Liver (tissue), 9 donors: ENCODE results near the gene MINAR2. TPM values are rescaled to one million over a fixed set of nuclear protein-coding genes. Genes with fewer than 3 reads are reported as not detected.

Experiments used
- DNase-seq: peaks from one replicate; pipeline ENCODE4 v3.0.0-alpha.2; 2017; ENCODE audit warnings: low spot score
- H3K27ac ChIP-seq, 2 donors: one replicate each; pipeline ENCODE4 v1.7.0; 2013; ENCODE audit warnings: inconsistent platforms in 2 of 2, low read length in 2 of 2, control low read depth in 1 of 2, low read depth in 1 of 2, mild to moderate bottlenecking in 1 of 2
- H3K27me3 ChIP-seq, 4 donors: one replicate each; pipeline versions ENCODE4 v1.6.1 to v1.7.0; 2013; ENCODE audit warnings: low read length in 3 of 4, inconsistent platforms in 1 of 4, mild to moderate bottlenecking in 1 of 4, moderate library complexity in 1 of 4; ENCODE audit not compliant: control insufficient read depth in 4 of 4, insufficient read depth in 4 of 4
- H3K36me3 ChIP-seq, 4 donors: one replicate each; pipeline versions ENCODE4 v1.6.1 to v1.7.0; 2013; ENCODE audit warnings: low read length in 3 of 4, mild to moderate bottlenecking in 3 of 4, low read depth in 1 of 4, moderate library complexity in 1 of 4; ENCODE audit not compliant: control insufficient read depth in 4 of 4, insufficient read depth in 3 of 4
- H3K4me1 ChIP-seq, 4 donors: one replicate each; pipeline versions ENCODE4 v1.6.1 to v1.7.0; 2013; ENCODE audit warnings: low read length in 3 of 4, mild to moderate bottlenecking in 3 of 4, moderate library complexity in 1 of 4; ENCODE audit not compliant: control insufficient read depth in 4 of 4, insufficient read depth in 4 of 4
- H3K4me3 ChIP-seq, 3 donors: one replicate each; pipeline versions ENCODE4 v1.6.1 to v1.7.0; 2013; ENCODE audit warnings: low read length in 3 of 3, control low read depth in 1 of 3, low read depth in 1 of 3, mild to moderate bottlenecking in 1 of 3
- H3K9ac ChIP-seq, 2 donors: one replicate each; pipeline ENCODE4 v1.7.0; 2013; ENCODE audit warnings: low read length in 2 of 2, mild to moderate bottlenecking in 2 of 2, moderate library complexity in 2 of 2, control low read depth in 1 of 2, low read depth in 1 of 2
- H3K9me3 ChIP-seq, 4 donors: one replicate each; pipeline versions ENCODE4 v1.6.1 to v1.7.0; 2013; ENCODE audit warnings: low read length in 3 of 4; ENCODE audit not compliant: control insufficient read depth in 4 of 4
- FOXA1 ChIP-seq: IDR thresholded peaks from 2 replicates; pipeline ENCODE4 v1.6.1; 2016; ENCODE audit warnings: antibody characterized with exemption
- FOXA2 ChIP-seq: IDR thresholded peaks from 2 replicates; pipeline ENCODE4 v1.6.1; 2016; ENCODE audit warnings: antibody characterized with exemption
- GABPA ChIP-seq, 2 donors: IDR thresholded peaks in 1 of 2; conservative IDR thresholded peaks in 1 of 2; 2 replicates each; pipeline ENCODE4 v1.6.1; 2016; ENCODE audit warnings: antibody characterized with exemption in 2 of 2, mild to moderate bottlenecking in 1 of 2, moderate library complexity in 1 of 2
- HNF4A ChIP-seq, 2 donors: conservative IDR thresholded peaks; 2 replicates each; pipeline ENCODE4 v1.6.1; 2016; ENCODE audit warnings: antibody characterized with exemption in 2 of 2, mild to moderate bottlenecking in 2 of 2
- HNF4G ChIP-seq: IDR thresholded peaks from 2 replicates; pipeline ENCODE4 v1.6.1; 2016; ENCODE audit warnings: antibody characterized with exemption
- JUND ChIP-seq, 2 donors: IDR thresholded peaks; 2 replicates each; pipeline ENCODE4 v1.6.1; 2016; ENCODE audit warnings: antibody characterized with exemption in 2 of 2
- RAD21 ChIP-seq, 2 donors: IDR thresholded peaks; 2 replicates each; pipeline ENCODE4 v1.6.1; 2016; ENCODE audit warnings: antibody characterized with exemption in 2 of 2, mild to moderate bottlenecking in 2 of 2
- RXRA ChIP-seq, 2 donors: IDR thresholded peaks; 2 replicates each; pipeline ENCODE4 v1.6.1; 2017 to 2018; ENCODE audit warnings: antibody characterized with exemption in 2 of 2, mild to moderate bottlenecking in 1 of 2
- YY1 ChIP-seq: IDR thresholded peaks from 2 replicates; pipeline ENCODE4 v1.6.1; 2016; ENCODE audit warnings: antibody characterized with exemption, mild to moderate bottlenecking
- WGBS: extraction: QIAGEN DNeasy Blood & Tissue Kit; methylation state at CpG from one replicate; pipeline ENCODE4 v1.1.7; 2013; 5-methylcytosine and 5-hydroxymethylcytosine counted together
- polyA plus RNA-seq, 2 donors: library from polyadenylated mRNA; stranded (reverse) in 1 of 2; unstranded in 1 of 2; fragments of 200-250 nt in 1 of 2; fragments of >200 nt in 1 of 2; fragmentation: Nextera tagmentation in 1 of 2; extraction: Ambion mirVana in 1 of 2; gene quantifications; one replicate each; pipeline versions ENCODE4 v1.2.1 to v1.2.3, GENCODE V29; 2013 to 2015
- total RNA-seq, 2 donors: library from RNA; depleted of rRNA; stranded (reverse); fragments of >200 nt; gene quantifications; one replicate each; pipeline ENCODE4 v1.2.3, GENCODE V29; 2014
- TF ChIP-seq, protein P1 (sequence below): IDR thresholded peaks from 2 replicates; pipeline ENCODE4 v1.6.1; 2016; ENCODE audit warnings: antibody characterized with exemption
- TF ChIP-seq, protein P2 (sequence below): fragments of 150-350 bp; IDR thresholded peaks from 2 replicates; pipeline ENCODE4 v1.5.1; 2017; ENCODE audit warnings: improper control_type of control experiment, low read depth, low read length; ENCODE audit not compliant: missing input control
- TF ChIP-seq, protein P3 (sequence below): IDR thresholded peaks from 2 replicates; pipeline ENCODE4 v1.6.1; 2016; ENCODE audit warnings: antibody characterized with exemption
- TF ChIP-seq, protein P4 (sequence below): IDR thresholded peaks from 2 replicates; pipeline ENCODE4 v1.6.1; 2016; ENCODE audit warnings: antibody characterized with exemption
- donor health status: healthy.
- donor health status: healthy.
- donor health status: healthy.
- donor health status: healthy.
- donor health status: healthy.

Gene MINAR2, protein sequence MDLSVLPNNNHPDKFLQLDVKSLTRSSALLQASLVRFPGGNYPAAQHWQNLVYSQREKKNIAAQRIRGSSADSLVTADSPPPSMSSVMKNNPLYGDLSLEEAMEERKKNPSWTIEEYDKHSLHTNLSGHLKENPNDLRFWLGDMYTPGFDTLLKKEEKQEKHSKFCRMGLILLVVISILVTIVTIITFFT
- total RNA-seq, result not detected
- polyA plus RNA-seq, result not detected

DNA sequence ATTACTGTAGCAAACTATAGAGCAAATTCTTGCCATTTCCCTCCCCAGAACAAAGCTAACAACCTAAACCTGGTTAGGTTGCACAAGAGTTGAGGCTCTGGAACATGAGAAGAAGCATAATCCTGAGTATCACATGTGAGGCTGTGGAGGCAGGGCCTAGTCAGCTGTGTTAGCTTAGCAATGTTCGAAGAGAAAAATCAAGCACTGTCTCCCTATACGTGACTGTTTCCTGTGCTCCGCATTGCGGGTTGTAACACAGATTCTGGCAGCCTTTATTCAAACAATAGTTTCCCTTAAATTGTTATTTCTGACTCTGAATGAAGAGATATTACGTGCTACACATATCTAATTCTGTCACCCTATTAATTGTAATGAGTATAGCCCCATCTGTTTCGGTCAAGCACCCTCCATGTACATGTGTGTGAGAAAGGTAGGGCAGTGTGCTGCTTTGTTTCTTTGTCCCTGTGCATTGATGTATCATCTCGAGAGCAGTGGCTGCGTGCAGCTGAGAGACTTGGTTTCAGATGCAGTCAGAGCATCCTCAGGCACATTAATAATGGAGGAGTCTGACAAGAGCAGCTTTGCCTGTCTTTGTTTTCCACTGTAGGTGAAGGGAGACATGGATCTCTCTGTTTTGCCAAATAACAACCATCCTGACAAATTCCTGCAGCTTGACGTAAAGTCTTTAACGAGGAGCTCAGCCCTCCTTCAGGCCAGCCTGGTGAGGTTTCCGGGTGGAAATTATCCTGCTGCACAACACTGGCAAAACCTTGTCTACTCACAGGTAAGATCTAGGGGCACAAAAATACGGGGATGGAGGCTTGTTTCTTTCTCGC lies at the start of gene MINAR2:
TSS of gene MINAR2 (plus strand) at position 523 of the 836 bp plus-strand sequence. CDS start at position 620, 97 bp downstream.
- no peak within 1 kb of the TSS for H3K9ac ChIP-seq
- no peaks in the 10 kb centered on the region for H3K36me3 ChIP-seq
- no peaks in the 10 kb centered on the region for H3K9me3 ChIP-seq
- H3K4me3 ChIP-seq, result no peak within 1 kb of the TSS
- no peak for DNase-seq
- peaks cover 0 to 4% (median 0%) of the 10 kb centered on the region in 4 donors for H3K27me3 ChIP-seq
- TF ChIP-seq, protein P1, sequence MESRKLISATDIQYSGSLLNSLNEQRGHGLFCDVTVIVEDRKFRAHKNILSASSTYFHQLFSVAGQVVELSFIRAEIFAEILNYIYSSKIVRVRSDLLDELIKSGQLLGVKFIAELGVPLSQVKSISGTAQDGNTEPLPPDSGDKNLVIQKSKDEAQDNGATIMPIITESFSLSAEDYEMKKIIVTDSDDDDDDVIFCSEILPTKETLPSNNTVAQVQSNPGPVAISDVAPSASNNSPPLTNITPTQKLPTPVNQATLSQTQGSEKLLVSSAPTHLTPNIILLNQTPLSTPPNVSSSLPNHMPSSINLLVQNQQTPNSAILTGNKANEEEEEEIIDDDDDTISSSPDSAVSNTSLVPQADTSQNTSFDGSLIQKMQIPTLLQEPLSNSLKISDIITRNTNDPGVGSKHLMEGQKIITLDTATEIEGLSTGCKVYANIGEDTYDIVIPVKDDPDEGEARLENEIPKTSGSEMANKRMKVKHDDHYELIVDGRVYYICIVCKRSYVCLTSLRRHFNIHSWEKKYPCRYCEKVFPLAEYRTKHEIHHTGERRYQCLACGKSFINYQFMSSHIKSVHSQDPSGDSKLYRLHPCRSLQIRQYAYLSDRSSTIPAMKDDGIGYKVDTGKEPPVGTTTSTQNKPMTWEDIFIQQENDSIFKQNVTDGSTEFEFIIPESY, result no peak
- no peak for TF ChIP-seq GABPA (IDR thresholded peaks at IDR 0.05 in 1 of 2, conservative IDR thresholded peaks at IDR 0.05 in 1 of 2)
- 79% methylated on average over 13 of the region's 13 CpGs for WGBS
- H3K4me1 ChIP-seq, result no peaks in the 10 kb centered on the region
- H3K27ac ChIP-seq, result no peak within 1 kb of the TSS

DNA sequence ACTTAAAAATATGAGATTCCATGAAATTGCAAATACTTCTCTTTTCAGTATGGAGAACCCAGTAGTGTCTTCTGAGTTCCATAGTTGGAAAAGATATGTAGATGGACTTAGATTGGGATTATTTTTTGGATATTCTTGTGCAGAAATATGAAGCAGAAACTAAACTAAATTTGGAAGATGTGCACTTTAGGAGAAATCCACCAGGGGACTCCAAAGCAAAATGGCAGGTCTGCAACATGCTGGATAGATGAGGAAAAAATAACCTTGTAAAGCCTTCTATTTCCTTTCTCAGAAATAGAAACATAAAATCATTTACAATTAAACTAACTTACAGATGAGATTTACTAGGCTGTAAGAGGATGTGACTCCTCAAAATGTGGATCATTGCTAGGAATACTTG lies 49.2 kb upstream of the MINAR2 start:
- Histone ChIP-seq H3K27me3 (no peaks in the 10 kb centered on the region), H3K4me1 (no peaks in the 10 kb centered on the region), H3K9ac (no peak overlapping the region), H3K27ac (no peak overlapping the region), H3K4me3 (no peak overlapping the region), H3K9me3 (no peaks in the 10 kb centered on the region), H3K36me3 (no peaks in the 10 kb centered on the region)
- TF ChIP-seq YY1 (no peak), FOXA2 (no peak), HNF4A (conservative IDR thresholded peaks at IDR 0.05) (no peak), FOXA1 (no peak), RXRA (IDR thresholded peaks at IDR 0.05) (no peak), HNF4G (no peak), RAD21 (IDR thresholded peaks at IDR 0.05) (no peak)
- TF ChIP-seq, protein P2, sequence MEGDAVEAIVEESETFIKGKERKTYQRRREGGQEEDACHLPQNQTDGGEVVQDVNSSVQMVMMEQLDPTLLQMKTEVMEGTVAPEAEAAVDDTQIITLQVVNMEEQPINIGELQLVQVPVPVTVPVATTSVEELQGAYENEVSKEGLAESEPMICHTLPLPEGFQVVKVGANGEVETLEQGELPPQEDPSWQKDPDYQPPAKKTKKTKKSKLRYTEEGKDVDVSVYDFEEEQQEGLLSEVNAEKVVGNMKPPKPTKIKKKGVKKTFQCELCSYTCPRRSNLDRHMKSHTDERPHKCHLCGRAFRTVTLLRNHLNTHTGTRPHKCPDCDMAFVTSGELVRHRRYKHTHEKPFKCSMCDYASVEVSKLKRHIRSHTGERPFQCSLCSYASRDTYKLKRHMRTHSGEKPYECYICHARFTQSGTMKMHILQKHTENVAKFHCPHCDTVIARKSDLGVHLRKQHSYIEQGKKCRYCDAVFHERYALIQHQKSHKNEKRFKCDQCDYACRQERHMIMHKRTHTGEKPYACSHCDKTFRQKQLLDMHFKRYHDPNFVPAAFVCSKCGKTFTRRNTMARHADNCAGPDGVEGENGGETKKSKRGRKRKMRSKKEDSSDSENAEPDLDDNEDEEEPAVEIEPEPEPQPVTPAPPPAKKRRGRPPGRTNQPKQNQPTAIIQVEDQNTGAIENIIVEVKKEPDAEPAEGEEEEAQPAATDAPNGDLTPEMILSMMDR, result no peak
- no peak for DNase-seq

DNA sequence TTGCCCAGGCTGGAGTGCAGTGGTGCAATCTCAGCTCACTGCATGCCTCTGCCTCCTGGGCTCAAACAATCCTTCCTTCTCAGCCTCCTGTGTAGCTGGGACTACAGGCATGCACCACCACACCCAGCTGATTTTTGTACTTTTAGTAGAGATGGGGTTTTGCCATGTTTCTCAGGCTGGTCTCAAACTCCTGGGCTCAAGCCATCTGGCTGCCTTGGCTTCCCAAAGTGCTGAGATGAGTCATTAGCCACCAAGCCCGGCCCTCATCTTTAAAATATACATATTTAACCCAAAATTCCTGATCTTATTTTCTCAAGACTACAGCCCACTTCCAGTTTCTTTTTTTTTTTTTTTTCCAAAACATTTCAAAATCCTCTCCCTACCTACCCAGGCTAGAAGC lies 31.7 kb upstream of the MINAR2 start:
- Histone ChIP-seq H3K27ac (no peak overlapping the region), H3K9me3 (no peaks in the 10 kb centered on the region), H3K27me3 (no peaks in the 10 kb centered on the region), H3K9ac (no peak overlapping the region), H3K36me3 (no peaks in the 10 kb centered on the region), H3K4me1 (no peaks in the 10 kb centered on the region), H3K4me3 (no peak overlapping the region)
- WGBS, result 56% methylated on average over 1 of the region's 1 CpG
- no peak for DNase-seq
- TF ChIP-seq, protein P1, result no peak
- no peak for TF ChIP-seq JUND (IDR thresholded peaks at IDR 0.05)
- TF ChIP-seq, protein P3, sequence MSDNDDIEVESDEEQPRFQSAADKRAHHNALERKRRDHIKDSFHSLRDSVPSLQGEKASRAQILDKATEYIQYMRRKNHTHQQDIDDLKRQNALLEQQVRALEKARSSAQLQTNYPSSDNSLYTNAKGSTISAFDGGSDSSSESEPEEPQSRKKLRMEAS, result no peak
- TF ChIP-seq, protein P2, result no peak
- no peak for TF ChIP-seq FOXA2
- TF ChIP-seq, protein P4, sequence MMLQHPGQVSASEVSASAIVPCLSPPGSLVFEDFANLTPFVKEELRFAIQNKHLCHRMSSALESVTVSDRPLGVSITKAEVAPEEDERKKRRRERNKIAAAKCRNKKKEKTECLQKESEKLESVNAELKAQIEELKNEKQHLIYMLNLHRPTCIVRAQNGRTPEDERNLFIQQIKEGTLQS, result no peak
- no peak for TF ChIP-seq FOXA1
- TF ChIP-seq GABPA (IDR thresholded peaks at IDR 0.05 in 1 of 2, conservative IDR thresholded peaks at IDR 0.05 in 1 of 2), result no peak
- no peak for TF ChIP-seq RAD21 (IDR thresholded peaks at IDR 0.05)
